Measurements from ENCODE around the gene SYT9. TPM values are rescaled to one million over a fixed set of nuclear protein-coding genes. Genes with fewer than 3 reads are reported as not detected.

SYT9 gene
- total and polyA plus RNA-seq, 2 of the 8 experiments (the other 6 are each of a cell fraction or from before 2014, with no cell fraction given), result 1.5 to 2.9 TPM

- Histone ChIP-seq H4K20me1 (replicated peaks in 1 of 2; ENCODE audit: control insufficient read depth in 1 of 2, insufficient read depth in 2 of 2, low read length in 2 of 2) (no peaks in the 10 kb centered on the region), H4K8ac (ENCODE audit: extremely low read depth, insufficient read depth, low read length) (no peak overlapping the region), H3K36me3 (ENCODE audit: control insufficient read depth in 2 of 4, insufficient read depth in 4 of 4, low read length in 3 of 4) (no peaks in the 10 kb centered on the region), H3K9ac (replicated peaks in 1 of 4; ENCODE audit: extremely low read depth in 1 of 4, low read depth in 3 of 4, low read length in 3 of 4) (peak overlapping the region in 1 of 4 experiments; percentile 1; a peak in 1 of 7 replicates), H3K79me2 (ENCODE audit: control insufficient read depth in 1 of 2, insufficient read depth in 2 of 2, low read length in 2 of 2) (no peaks in the 10 kb centered on the region), H3K56ac (replicated peaks; ENCODE audit: insufficient read length, low read depth, low read length) (no peak overlapping the region), H3K4ac (replicated peaks; ENCODE audit: insufficient read length, low read depth, low read length) (no peak overlapping the region), H3K14ac (ENCODE audit: insufficient read length) (no peak overlapping the region), H2BK120ac (replicated peaks; ENCODE audit: low read depth, low read length) (no peak overlapping the region), H4K5ac (ENCODE audit: insufficient read length, low read depth, low read length) (peak overlapping the region; percentile 63), H3K4me3 (ENCODE audit: extremely low read depth in 1 of 4, insufficient read depth in 2 of 4, low read depth in 3 of 4, low read length in 4 of 4) (peak overlapping the region; percentile 63 to 77 (median 70)), H3K27ac (ENCODE audit: low read depth, low read length) (no peak overlapping the region), H3K4me2 (ENCODE audit: insufficient read depth in 1 of 2, low read depth in 2 of 2, low read length in 2 of 2) (peak overlapping the region; percentile 69 to 99), H2AK5ac (ENCODE audit: low read depth, low read length) (no peak overlapping the region; the same call in 1 of the 2 replicates), H2AFZ (ENCODE audit: low read length) (peak overlapping the region; percentile 78; the same call in 1 of the 2 replicates), H3K9me3 (ENCODE audit: insufficient read depth in 2 of 2, low read depth in 1 of 2, low read length in 1 of 2) (no peaks in the 10 kb centered on the region), H2BK15ac (ENCODE audit: low read length) (no peak overlapping the region), H3K23ac (ENCODE audit: insufficient read length) (no peak overlapping the region), H2BK5ac (ENCODE audit: low read depth, low read length) (0 out of 2 replicates have a peak overlapping the region, but pooled peaks have one; percentile 14), H2BK12ac (ENCODE audit: low read depth, low read length) (peak overlapping the region; percentile 64; the same call in 1 of the 2 replicates), H3K4me1 (replicated peaks in 1 of 4; ENCODE audit: control insufficient read depth in 3 of 4, insufficient read depth in 4 of 4, low read length in 3 of 4) (peaks cover 0 to 9% (median 5%) of the 10 kb centered on the region in 4 experiments; a peak in 5 of 7 replicates), H3K18ac (ENCODE audit: extremely low read depth, low read length) (peak overlapping the region; percentile 81; the same call in 1 of the 2 replicates), H3K27me3 (replicated peaks in 1 of 4; ENCODE audit: control insufficient read depth in 3 of 4, extremely low read depth in 1 of 4, insufficient read depth in 3 of 4, low read length in 3 of 4) (peaks cover 0 to 17% (median 9%) of the 10 kb centered on the region in 4 experiments; a peak in 4 of 7 replicates), H3K79me1 (ENCODE audit: low read depth, low read length) (no peaks in the 10 kb centered on the region), H2BK20ac (ENCODE audit: low read length) (no peak overlapping the region; the same call in 1 of the 2 replicates), H4K91ac (replicated peaks; ENCODE audit: insufficient read length, low read length) (no peak overlapping the region), H3K23me2 (ENCODE audit: low read depth, low read length) (peaks cover 9% of the 10 kb centered on the region)
- WGBS, 2 experiments (ENCODE audit: extremely low coverage in 1 of 2, insufficient coverage in 1 of 2, insufficient read length in 1 of 2, insufficient replicate concordance in 2 of 2, low coverage in 1 of 2, low lambda C conversion rate in 2 of 2, missing lambda C conversion rate in 1 of 2), result 64% methylated on average over 18 of the region's 18 CpGs; no CpG with 5 or more reads in 1 of the 2 experiments
- TF ChIP-seq CTCF (IDR thresholded peaks at IDR 0.05; ENCODE audit: control extremely low read depth in 1 of 3, insufficient read depth in 1 of 3, low read depth in 1 of 3, low read length in 3 of 3) (no peak), SP2 (IDR thresholded peaks at IDR 0.05; ENCODE audit: low read length) (no peak), YY1 (IDR thresholded peaks at IDR 0.05; ENCODE audit: low read depth, low read length) (no peak), SUZ12 (IDR thresholded peaks at IDR 0.05; ENCODE audit: low read length) (no peak), E2F6 (IDR thresholded peaks at IDR 0.05) (no peak), KDM4A (IDR thresholded peaks at IDR 0.05; ENCODE audit: low read depth, low read length, severe bottlenecking) (peak; percentile 0)
- no peak for DNase-seq (ENCODE audit: low read depth in 1 of 2, low spot score in 2 of 2)
- CTCF ChIA-PET (ENCODE audit: partially characterized antibody), result interaction anchor here (0.7 to 4.4 kb wide), 24 partner anchors 8 to 295 kb away, joined by 3 to 28 read pairs (median 4); partner anchors contain the start of gene OLFML1
- POLR2A ChIA-PET (ENCODE audit: partially characterized antibody), result interaction anchor here (0.6 to 1.2 kb wide), 3 partner anchors 13 to 1570 kb away, joined by 3 read pairs; no protein-coding TSS in a partner anchor
- no peak for FAIRE-seq
These were observed 261.0 kb downstream of the SYT9 start for GRCh38 chr11:7512525-7513233.

All from H1 (cell line).